ENCODE measurements around the gene NPEPL1.

DNA sequence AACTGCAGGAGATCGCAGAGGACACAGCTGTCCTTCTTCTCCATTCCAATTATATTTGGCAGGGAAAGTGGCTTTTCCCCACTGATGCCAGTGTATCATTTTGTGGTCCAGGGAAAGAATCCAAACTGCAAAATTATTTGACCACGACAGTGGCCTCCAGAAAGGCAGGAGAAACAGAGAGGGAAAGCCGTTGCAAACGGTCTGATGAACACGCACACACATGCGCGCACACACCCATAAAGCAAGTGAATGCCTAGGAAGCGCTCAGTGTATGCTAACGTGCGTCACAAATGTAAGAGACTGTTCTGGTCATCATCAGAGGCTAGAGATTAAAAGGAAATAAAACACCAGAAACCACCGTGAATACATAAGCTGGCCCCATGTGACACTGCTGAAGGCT lies 54.0 kb downstream of the NPEPL1 start:
- TF ChIP-seq ZNF274 (IDR thresholded peaks at IDR 0.05; ENCODE audit: low read depth, low read length) (no peak), YY1 (IDR thresholded peaks at IDR 0.05; ENCODE audit: insufficient read depth, insufficient read length) (no peak), SUZ12 (IDR thresholded peaks at IDR 0.05; ENCODE audit: extremely low read depth, insufficient read depth, insufficient read length) (no peak)
